A549 (cell line): ENCODE measurements around the gene UBN1. TPM values are rescaled to one million over a fixed set of nuclear protein-coding genes. Genes with fewer than 3 reads are reported as not detected.

ENCODE experiments used
- ATAC-seq, 2 experiments: fragments of 200-7000 bp in 1 of 2; fragments of >200 bp in 1 of 2; cut with Nextera tagmentation in 1 of 2; cut with Tn5 transposase in 1 of 2; 3 replicates each; pipeline versions ENCODE4 v1.8.0 to v1.9.1; 2018 to 2020; ENCODE audit warnings: mild to moderate bottlenecking in 1 of 2, moderate library complexity in 1 of 2
- CTCF ChIA-PET: fragments of 300-600 bp; sonication (Branson Sonifier 250); formaldehyde crosslinking; extraction: SDS; loops from one replicate; lab custom pipeline; 2021; ENCODE audit warnings: antibody characterized with exemption, inconsistent platforms; lab: Yijun Ruan, JAX
- POLR2A ChIA-PET: fragments of 350-600 bp; formaldehyde crosslinking; extraction: SDS; loops from one replicate; lab custom pipeline; 2021; ENCODE audit warnings: antibody characterized with exemption, inconsistent platforms; lab: Yijun Ruan, JAX
- DNase-seq, 2 experiments: peaks; one replicate each; pipeline versions ENCODE4 v3.0.0 to v3.0.0-alpha.2; 2011 to 2016; ENCODE audit warnings: low read depth in 1 of 2, low spot score in 1 of 2
- FAIRE-seq: peaks from 2 replicates; lab custom pipeline; 2011; peaks lifted over from hg19 to GRCh38; lab: Jason Lieb, UNC
- H3K27ac ChIP-seq, 2 experiments: fragments of >200 bp; sonication (Bioruptor Twin); formaldehyde crosslinking; 3 replicates each; pipeline ENCODE4 v1.5.1; 2016 to 2017
- H3K4me1 ChIP-seq: fragments of >200 bp; sonication (Bioruptor Twin); formaldehyde crosslinking; 3 replicates; pipeline ENCODE4 v1.6.1; 2016
- H3K4me2 ChIP-seq: fragments of >200 bp; sonication (Bioruptor Twin); formaldehyde crosslinking; 3 replicates; pipeline ENCODE4 v1.6.1; 2016
- H3K4me3 ChIP-seq: fragments of >200 bp; sonication (Bioruptor Twin); formaldehyde crosslinking; 3 replicates; pipeline ENCODE4 v1.5.1; 2016
- H3K9me3 ChIP-seq: fragments of >200 bp; sonication (Bioruptor Twin); formaldehyde crosslinking; 3 replicates; pipeline ENCODE4 v1.6.1; 2016
- BHLHE40 ChIP-seq: IDR thresholded peaks from 2 replicates; pipeline ENCODE4 v1.6.1; 2012; ENCODE audit warnings: low read depth, low read length, inconsistent platforms
- CEBPB ChIP-seq, 2 experiments: fragments of >200 bp in 1 of 2; sonication (Bioruptor Twin) in 1 of 2; formaldehyde crosslinking in 1 of 2; IDR thresholded peaks; 2 replicates each; pipeline ENCODE4 v1.6.1; 2012 to 2016
- EP300 ChIP-seq, 2 experiments: fragments of >200 bp; sonication (Bioruptor Twin); formaldehyde crosslinking; IDR thresholded peaks; 2 replicates in 1 of 2; 3 replicates in 1 of 2; pipeline ENCODE4 v1.6.1; 2016 to 2017
- FOXS1 ChIP-seq: fragments of 250-450 bp; sonication (Bioruptor Pico); IDR thresholded peaks from 2 replicates; pipeline ENCODE4 v1.5.0; 2020; ENCODE audit warnings: mild to moderate bottlenecking, moderate library complexity
- JUNB ChIP-seq: fragments of >200 bp; sonication (Bioruptor Twin); formaldehyde crosslinking; IDR thresholded peaks from 2 replicates; pipeline ENCODE4 v1.6.1; 2016
- KDM1A ChIP-seq: fragments of 200-600 bp; sonication (generic); IDR thresholded peaks from 2 replicates; pipeline ENCODE4 v1.6.1; 2016; ENCODE audit warnings: low read depth, mild to moderate bottlenecking
- MAFK ChIP-seq: fragments of 450-650 bp; IDR thresholded peaks from 2 replicates; pipeline ENCODE4 v1.6.1; 2014; ENCODE audit not compliant: partially characterized antibody
- MAZ ChIP-seq: fragments of 150-350 bp; IDR thresholded peaks from 2 replicates; pipeline ENCODE4 v1.6.1; 2014; ENCODE audit warnings: antibody characterized with exemption, low read depth, low read length, borderline replicate concordance
- NFE2L2 ChIP-seq: fragments of 150-350 bp; conservative IDR thresholded peaks from 2 replicates; pipeline ENCODE4 v1.6.1; 2014; ENCODE audit warnings: low read length
- NR3C1 ChIP-seq: fragments of >200 bp; sonication (Bioruptor Twin); formaldehyde crosslinking; IDR thresholded peaks from 3 replicates; pipeline ENCODE4 v1.6.1; 2017
- POLR2A ChIP-seq: IDR thresholded peaks from 2 replicates; pipeline ENCODE4 v1.6.1; 2012; ENCODE audit warnings: mild to moderate bottlenecking, low read length
- POLR2AphosphoS2 ChIP-seq: conservative IDR thresholded peaks from 2 replicates; pipeline ENCODE4 v1.6.1; 2012; ENCODE audit warnings: low read length, improper control_type of control experiment, inconsistent platforms
- RAD21 ChIP-seq, 2 experiments: fragments of >200 bp in 1 of 2; sonication (Bioruptor Twin) in 1 of 2; formaldehyde crosslinking in 1 of 2; IDR thresholded peaks in 1 of 2; conservative IDR thresholded peaks in 1 of 2; 2 replicates in 1 of 2; 3 replicates in 1 of 2; pipeline ENCODE4 v1.6.1; 2012 to 2018; ENCODE audit warnings: inconsistent platforms in 1 of 2
- RARB ChIP-seq: fragments of 250-450 bp; sonication (Bioruptor Pico); IDR thresholded peaks from 2 replicates; pipeline ENCODE4 v1.8.0; 2021; ENCODE audit warnings: mild to moderate bottlenecking, moderate library complexity
- RFX5 ChIP-seq: fragments of 450-650 bp; IDR thresholded peaks from 2 replicates; pipeline ENCODE4 v1.7.1; 2014; ENCODE audit warnings: antibody characterized with exemption, mild to moderate bottlenecking, moderate library complexity
- TFCP2L1 ChIP-seq: fragments of 250-450 bp; sonication (Bioruptor Pico); IDR thresholded peaks from 2 replicates; pipeline ENCODE4 v1.5.0; 2021; ENCODE audit warnings: mild to moderate bottlenecking
- ZNF302 ChIP-seq: fragments of 250-450 bp; sonication (Bioruptor Pico); IDR thresholded peaks from 2 replicates; pipeline ENCODE4 v1.9.0; 2021; ENCODE audit warnings: inconsistent platforms, mild to moderate bottlenecking, moderate library complexity
- WGBS: methylation state at CpG from one replicate; pipeline ENCODE4 v1.1.6; 2017; ENCODE audit errors: missing lambda C conversion rate; 5-methylcytosine and 5-hydroxymethylcytosine counted together
- polyA plus RNA-seq, 4 experiments: library from polyadenylated mRNA; depleted of rRNA in 3 of 4; stranded (reverse); fragments of >200 nt; fragmentation: RNase III in 1 of 4; extraction: RNeasy Plus Mini Kit Qiagen cat#74134 plus additional on column Dnase treatment in 1 of 4; gene quantifications; 2 replicates in 3 of 4; 3 replicates in 1 of 4; pipeline ENCODE4 v1.2.3, GENCODE V29; 2011 to 2017
- TF ChIP-seq, protein P1 (sequence below): IDR thresholded peaks from 2 replicates; pipeline ENCODE4 v1.6.1; 2012
- TF ChIP-seq, protein P2 (sequence below): fragments of 200-600 bp; sonication (generic); IDR thresholded peaks from 2 replicates; pipeline ENCODE4 v1.6.1; 2016; ENCODE audit warnings: antibody characterized with exemption, mild to moderate bottlenecking, moderate library complexity
- TF ChIP-seq, protein P3 (sequence below): fragments of >200 bp; sonication (Bioruptor Twin); formaldehyde crosslinking; IDR thresholded peaks from 2 replicates; pipeline ENCODE4 v1.6.1; 2016
- TF ChIP-seq, protein P4 (sequence below): fragments of 250-450 bp; sonication (Bioruptor Pico); IDR thresholded peaks from 2 replicates; pipeline ENCODE4 v1.5.0; 2020; ENCODE audit warnings: low read depth, mild to moderate bottlenecking, moderate library complexity

The UBN1 gene
- polyA plus RNA-seq, 2 of the 4 experiments (the other 2 are of a cell fraction), result 14.2 to 20.0 TPM

DNA sequence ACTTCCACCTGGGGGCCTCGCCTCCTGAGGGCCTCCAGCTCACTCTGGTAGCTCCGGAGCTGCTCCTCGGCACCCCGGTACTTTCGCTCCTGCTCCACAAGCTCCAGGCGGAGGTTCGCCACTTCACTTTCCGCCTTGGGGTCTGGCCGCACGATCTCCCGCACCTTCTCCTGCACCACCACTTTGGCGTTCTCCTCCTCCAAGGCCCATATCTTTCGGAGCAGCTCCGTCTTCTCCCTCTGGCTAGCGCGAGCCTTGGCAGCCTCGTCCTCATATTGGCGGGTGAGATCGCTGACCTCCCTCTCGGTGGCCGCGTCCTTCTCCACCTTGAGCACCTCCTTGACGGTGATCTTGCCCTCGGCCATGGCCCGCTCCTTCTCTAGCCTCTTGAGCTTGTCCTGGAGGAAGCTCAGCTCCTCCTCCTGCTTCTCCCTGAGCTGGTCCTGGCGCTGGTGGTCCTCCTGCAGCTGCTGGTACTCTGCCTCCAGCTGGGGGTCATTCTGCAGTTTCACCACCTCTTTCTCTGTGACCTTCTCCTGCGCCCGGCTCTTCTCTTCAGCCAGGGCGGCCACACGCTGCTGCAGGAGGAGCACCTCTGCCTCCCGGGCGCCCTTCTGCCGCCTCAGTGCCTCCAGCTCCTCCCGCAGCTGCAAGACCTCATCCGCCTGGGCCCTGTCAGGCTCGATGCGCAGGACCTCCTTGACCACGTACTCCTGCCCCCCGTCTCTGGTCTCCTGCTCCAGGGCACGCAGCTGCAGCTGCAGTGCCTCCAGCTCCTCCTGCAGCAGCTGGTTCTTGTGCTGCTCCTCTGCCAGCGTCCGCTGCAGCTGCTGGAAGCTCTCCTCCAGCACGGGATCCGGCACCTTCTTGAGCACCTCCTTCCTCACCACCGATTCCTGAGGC is 37.9 kb downstream of the UBN1 start:
- 93% methylated on average over 45 of the region's 45 CpGs for WGBS
- POLR2A ChIA-PET, result no interaction called here
- CTCF ChIA-PET, result interaction anchor here (0.6 to 2.2 kb wide), 3 partner anchors 41 to 249 kb away, joined by 3 to 7 read pairs (median 4); no protein-coding TSS in a partner anchor
- no peak overlapping the region for H3K4me3 ChIP-seq
- H3K4me1 ChIP-seq, result no peaks in the 10 kb centered on the region
- TF ChIP-seq FOXS1 (CRISPR knock-in tag), result no peak
- TF ChIP-seq BHLHE40, result no peak
- TF ChIP-seq POLR2AphosphoS2, result no peak
- TF ChIP-seq, all 56 proteins: peak for 0
- H3K9me3 ChIP-seq, result no peaks in the 10 kb centered on the region
- no peak for FAIRE-seq
- ATAC-seq, result no peak
- DNase-seq, result no peak
- no peak overlapping the region for H3K4me2 ChIP-seq
- no peak overlapping the region for H3K27ac ChIP-seq

DNA sequence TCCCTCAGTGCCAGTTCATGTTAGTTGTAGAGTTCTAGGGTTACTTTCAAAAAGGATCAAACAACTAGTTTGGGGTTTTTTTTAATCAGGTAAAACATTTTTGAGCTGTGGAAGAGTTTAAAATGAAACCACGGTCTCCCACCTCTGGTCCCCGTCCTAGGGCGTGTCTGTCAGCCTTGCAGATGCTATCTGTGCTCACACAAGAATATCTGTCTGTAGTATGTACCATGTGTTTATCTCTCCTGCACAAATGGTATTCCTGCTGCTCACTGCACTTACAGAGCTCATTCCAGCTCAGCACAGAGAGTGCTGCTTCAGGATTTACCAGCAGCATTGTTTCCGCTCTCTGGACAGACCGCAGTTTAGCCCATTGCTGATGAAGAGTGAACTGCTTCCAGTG is 38.9 kb downstream of the UBN1 start:
- TF ChIP-seq, protein P1, sequence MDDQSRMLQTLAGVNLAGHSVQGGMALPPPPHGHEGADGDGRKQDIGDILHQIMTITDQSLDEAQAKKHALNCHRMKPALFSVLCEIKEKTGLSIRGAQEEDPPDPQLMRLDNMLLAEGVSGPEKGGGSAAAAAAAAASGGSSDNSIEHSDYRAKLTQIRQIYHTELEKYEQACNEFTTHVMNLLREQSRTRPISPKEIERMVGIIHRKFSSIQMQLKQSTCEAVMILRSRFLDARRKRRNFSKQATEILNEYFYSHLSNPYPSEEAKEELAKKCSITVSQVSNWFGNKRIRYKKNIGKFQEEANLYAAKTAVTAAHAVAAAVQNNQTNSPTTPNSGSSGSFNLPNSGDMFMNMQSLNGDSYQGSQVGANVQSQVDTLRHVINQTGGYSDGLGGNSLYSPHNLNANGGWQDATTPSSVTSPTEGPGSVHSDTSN, result no peak
- TF ChIP-seq ZNF302 (CRISPR knock-in tag), result no peak
- TF ChIP-seq JUNB, result no peak
- no peak for TF ChIP-seq RFX5
- no peak for TF ChIP-seq NFE2L2
- TF ChIP-seq, protein P2, sequence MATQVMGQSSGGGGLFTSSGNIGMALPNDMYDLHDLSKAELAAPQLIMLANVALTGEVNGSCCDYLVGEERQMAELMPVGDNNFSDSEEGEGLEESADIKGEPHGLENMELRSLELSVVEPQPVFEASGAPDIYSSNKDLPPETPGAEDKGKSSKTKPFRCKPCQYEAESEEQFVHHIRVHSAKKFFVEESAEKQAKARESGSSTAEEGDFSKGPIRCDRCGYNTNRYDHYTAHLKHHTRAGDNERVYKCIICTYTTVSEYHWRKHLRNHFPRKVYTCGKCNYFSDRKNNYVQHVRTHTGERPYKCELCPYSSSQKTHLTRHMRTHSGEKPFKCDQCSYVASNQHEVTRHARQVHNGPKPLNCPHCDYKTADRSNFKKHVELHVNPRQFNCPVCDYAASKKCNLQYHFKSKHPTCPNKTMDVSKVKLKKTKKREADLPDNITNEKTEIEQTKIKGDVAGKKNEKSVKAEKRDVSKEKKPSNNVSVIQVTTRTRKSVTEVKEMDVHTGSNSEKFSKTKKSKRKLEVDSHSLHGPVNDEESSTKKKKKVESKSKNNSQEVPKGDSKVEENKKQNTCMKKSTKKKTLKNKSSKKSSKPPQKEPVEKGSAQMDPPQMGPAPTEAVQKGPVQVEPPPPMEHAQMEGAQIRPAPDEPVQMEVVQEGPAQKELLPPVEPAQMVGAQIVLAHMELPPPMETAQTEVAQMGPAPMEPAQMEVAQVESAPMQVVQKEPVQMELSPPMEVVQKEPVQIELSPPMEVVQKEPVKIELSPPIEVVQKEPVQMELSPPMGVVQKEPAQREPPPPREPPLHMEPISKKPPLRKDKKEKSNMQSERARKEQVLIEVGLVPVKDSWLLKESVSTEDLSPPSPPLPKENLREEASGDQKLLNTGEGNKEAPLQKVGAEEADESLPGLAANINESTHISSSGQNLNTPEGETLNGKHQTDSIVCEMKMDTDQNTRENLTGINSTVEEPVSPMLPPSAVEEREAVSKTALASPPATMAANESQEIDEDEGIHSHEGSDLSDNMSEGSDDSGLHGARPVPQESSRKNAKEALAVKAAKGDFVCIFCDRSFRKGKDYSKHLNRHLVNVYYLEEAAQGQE, result no peak
- no peaks in the 10 kb centered on the region for H3K9me3 ChIP-seq
- DNase-seq (no peak), ATAC-seq (no peak), FAIRE-seq (no peak)
- H3K4me2 ChIP-seq, result no peak overlapping the region
- H3K4me1 ChIP-seq, result no peaks in the 10 kb centered on the region
- no peak overlapping the region for H3K4me3 ChIP-seq
- ChIA-PET CTCF (no interaction called here), POLR2A (no interaction called here)
- 95% methylated on average over 5 of the region's 5 CpGs for WGBS
- H3K27ac ChIP-seq, result no peak overlapping the region

DNA sequence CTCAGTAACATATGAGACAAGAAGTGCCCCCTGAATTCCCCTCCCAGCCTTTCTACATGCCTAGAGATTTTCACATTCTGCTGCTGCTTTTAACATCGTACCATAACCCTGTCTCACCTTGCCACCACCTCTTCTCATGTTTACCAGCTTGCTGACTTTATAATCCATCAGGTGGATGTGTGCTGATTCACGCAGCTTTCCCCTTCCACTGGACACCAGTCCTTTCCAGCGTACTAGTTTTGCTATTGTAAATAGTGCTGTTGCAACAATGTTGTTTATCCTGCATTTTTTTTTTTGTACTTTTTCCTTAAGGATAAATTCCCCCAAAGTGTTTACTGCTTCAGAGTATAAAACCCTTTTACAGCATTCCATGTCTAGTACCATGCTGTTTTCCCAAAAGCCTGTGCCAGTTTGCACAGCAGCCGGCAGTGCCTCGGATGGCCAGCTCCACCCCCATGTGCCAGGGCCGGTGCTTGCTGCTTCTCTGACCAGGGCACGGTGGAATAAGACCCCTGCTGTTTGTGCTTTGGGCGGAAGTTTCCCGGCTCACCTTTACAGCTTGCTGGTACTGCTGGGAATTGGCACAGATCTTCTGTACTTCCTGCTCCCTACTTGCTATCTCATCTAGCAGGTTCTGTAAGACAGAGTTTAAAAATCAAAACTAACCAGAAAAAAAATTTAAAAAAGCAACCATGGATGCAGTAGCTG is 41.3 kb downstream of the UBN1 start:
- ATAC-seq (no peak), DNase-seq (no peak), FAIRE-seq (no peak)
- Histone ChIP-seq H3K4me1 (no peaks in the 10 kb centered on the region), H3K9me3 (no peaks in the 10 kb centered on the region), H3K27ac (no peak overlapping the region), H3K4me2 (no peak overlapping the region), H3K4me3 (no peak overlapping the region)
- POLR2A ChIA-PET, result no interaction called here
- TF ChIP-seq, protein P3, sequence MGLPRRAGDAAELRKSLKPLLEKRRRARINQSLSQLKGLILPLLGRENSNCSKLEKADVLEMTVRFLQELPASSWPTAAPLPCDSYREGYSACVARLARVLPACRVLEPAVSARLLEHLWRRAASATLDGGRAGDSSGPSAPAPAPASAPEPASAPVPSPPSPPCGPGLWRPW, result no peak
- TF ChIP-seq, protein P1, result no peak
- TF ChIP-seq, protein P4, sequence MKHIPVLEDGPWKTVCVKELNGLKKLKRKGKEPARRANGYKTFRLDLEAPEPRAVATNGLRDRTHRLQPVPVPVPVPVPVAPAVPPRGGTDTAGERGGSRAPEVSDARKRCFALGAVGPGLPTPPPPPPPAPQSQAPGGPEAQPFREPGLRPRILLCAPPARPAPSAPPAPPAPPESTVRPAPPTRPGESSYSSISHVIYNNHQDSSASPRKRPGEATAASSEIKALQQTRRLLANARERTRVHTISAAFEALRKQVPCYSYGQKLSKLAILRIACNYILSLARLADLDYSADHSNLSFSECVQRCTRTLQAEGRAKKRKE (CRISPR knock-in tag), result no peak
- TF ChIP-seq TFCP2L1 (no peak), MAFK (no peak), MAZ (no peak), POLR2A (no peak), EP300 (IDR thresholded peaks at IDR 0.05) (no peak), RAD21 (conservative IDR thresholded peaks at IDR 0.05 in 1 of 2, IDR thresholded peaks at IDR 0.05 in 1 of 2) (no peak), NR3C1 (no peak), JUNB (no peak), CEBPB (IDR thresholded peaks at IDR 0.05) (no peak), KDM1A (no peak), RARB (CRISPR knock-in tag) (no peak), BHLHE40 (no peak)
- 85% methylated on average over 7 of the region's 9 CpGs for WGBS
- CTCF ChIA-PET, result interaction anchor here (0.9 to 1.3 kb wide), 2 partner anchors 10 to 18 kb away, joined by 3 read pairs; no protein-coding TSS in a partner anchor
